Bone marrow (tissue), 2 donors: ENCODE measurements around the gene ZP3.
"Not testable (repeated sequence)": the region's sequence is repeated elsewhere in the genome, so short reads cannot be mapped to it uniquely, and the experiment has no call there.

Experiments
- DNase-seq, 2 donors: peaks; one replicate each; lab custom pipeline; 2025; lab: John Stamatoyannopoulos, UW

ZP3 gene

DNA sequence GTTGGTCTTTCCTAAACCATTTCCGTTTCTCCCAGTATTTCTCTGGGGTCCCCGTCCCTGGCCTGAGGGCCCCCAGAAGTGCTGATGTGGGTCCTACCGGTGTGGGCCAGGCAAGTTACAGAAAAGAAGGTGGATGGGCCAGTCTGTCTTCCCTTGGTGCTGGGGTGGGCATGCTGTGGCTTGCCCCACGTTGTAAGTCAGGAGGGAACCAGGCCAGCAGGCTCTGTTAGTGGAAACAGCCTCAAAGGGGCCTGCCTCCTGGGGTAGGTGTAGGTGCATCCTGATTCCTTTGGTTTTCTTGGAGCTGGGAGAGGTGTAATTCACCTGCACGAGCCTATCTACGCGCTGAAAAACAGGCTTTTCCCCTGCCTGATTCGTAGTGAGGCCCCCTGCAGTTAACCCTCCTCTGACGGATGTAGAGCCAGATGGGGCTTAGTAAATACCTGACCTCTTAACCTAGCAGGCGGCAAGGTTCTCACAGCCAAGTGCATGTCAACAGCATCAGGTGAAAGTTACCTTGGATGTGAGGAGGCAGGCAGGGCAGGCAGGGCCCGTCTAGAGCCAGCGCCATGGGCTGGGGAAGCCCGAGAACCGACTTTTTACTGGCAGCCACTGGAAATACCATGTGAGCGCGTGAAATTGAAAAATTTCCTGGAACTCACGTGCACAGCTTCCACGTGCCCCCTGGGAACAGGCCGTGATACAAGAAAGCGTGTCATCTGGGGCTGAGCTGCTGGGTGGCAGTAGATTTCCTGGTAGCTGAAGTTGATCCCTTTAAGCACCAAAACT, 61.3 kb downstream of the ZP3 start:
- not testable (repeated sequence) for DNase-seq

DNA sequence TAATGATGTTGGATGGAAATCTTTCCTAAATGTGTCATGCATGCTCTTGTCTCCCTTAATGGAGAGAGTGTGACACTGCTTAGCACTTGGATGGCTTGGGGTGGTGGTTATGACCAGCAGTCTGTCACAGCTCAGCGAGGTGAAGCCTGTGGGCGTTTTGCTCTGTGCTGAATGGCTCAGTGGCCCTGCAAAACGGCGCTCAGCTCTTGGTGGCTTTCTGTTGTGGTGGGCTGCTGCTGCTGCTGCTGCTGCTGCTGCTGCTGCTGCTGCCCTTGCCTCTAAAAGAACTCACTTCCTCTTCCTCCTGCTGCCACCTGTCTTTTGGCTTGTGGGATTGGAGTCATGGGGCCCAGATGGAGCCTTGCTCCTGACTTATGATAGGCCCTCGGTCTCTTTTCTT, 61.9 kb downstream of the ZP3 start:
- DNase-seq: not testable (repeated sequence)

DNA sequence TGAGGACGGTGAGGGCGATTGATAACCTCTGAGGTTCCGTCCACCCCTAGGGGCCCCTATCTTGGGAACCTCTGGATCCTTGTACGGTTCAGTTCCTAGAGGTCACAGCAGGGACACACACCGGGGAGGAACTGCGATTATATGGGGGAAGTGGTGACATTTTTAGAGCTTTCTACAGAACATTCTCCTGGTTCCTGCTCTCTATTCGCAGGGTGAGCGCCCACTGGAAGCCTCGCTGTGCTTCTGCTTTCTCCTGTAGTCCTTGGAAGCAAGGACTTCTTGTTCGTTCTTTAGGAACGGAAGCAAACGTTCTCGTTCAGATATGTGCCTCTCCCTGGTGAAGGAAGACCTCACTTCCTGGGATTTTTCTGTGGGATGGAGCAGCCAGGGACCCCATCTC, 63.2 kb downstream of the ZP3 start:
- DNase-seq: not testable (repeated sequence)
